ENCODE measurements around the gene TRNT1.

DNA sequence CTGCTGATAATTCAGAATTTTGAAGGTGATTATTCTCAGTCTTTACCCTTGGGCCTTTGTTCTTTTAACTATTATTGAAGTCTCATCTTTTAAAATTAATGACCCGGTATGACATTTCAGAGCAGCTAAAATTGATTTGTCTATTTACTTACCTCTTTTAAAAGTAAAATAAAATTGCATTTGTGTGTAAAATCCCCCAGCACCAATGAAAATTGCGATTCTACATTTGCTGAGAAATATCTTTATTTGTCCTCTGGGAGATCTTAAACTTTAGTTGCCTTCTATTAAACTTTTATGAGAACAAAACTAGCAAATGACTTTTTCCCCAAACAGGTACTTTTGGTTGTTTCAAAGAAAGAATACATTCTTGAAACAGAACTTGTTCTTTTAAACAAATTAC is 9.1 kb upstream of the TRNT1 start:
- TF ChIP-seq SMC3 (conservative IDR thresholded peaks at IDR 0.05; ENCODE audit: poor library complexity) = no peak
- TF ChIP-seq RAD21 (conservative IDR thresholded peaks at IDR 0.05) = no peak

Measured in neural cell (in vitro differentiated cells).